Bronchial epithelial cell (primary cell): ENCODE measurements around the gene P2RX1. TPM values are rescaled to one million over a fixed set of nuclear protein-coding genes. Genes with fewer than 3 reads are reported as not detected.
A peak's percentile ranks its signal among the peaks of the same experiment; 100 is the strongest.

Source experiments
- DNase-seq: peaks from one replicate; pipeline ENCODE4 v3.0.0-alpha.2; 2010; ENCODE audit warnings: low read depth
- FAIRE-seq: peaks from 2 replicates; lab custom pipeline; 2011; peaks lifted over from hg19 to GRCh38; lab: Jason Lieb, UNC
- H3K27me3 ChIP-seq: 2 replicates; pipeline ENCODE4 v1.5.1; 2011; ENCODE audit warnings: low read length; ENCODE audit not compliant: control insufficient read depth, insufficient read depth
- H3K36me3 ChIP-seq: 2 replicates; pipeline ENCODE4 v1.5.1; 2011; ENCODE audit warnings: low read length; ENCODE audit not compliant: control insufficient read depth, insufficient read depth
- H3K4me3 ChIP-seq: 2 replicates; pipeline ENCODE4 v1.5.1; 2011; ENCODE audit warnings: mild to moderate bottlenecking, low read depth, low read length, control low read depth
- total RNA-seq: library from RNA; depleted of rRNA; stranded (reverse); fragments of >200 nt; gene quantifications from 2 replicates; pipeline ENCODE4 v1.2.1, GENCODE V29; 2014
- TF ChIP-seq, protein P1 (sequence below): IDR thresholded peaks from 2 replicates; pipeline ENCODE4 v1.5.1; 2011; ENCODE audit warnings: mild to moderate bottlenecking, moderate library complexity, low read length, control low read depth, inconsistent platforms; ENCODE audit not compliant: insufficient read depth, severe bottlenecking

P2RX1 gene
- total RNA-seq, 1 donor from 2014 or later: not detected

DNA sequence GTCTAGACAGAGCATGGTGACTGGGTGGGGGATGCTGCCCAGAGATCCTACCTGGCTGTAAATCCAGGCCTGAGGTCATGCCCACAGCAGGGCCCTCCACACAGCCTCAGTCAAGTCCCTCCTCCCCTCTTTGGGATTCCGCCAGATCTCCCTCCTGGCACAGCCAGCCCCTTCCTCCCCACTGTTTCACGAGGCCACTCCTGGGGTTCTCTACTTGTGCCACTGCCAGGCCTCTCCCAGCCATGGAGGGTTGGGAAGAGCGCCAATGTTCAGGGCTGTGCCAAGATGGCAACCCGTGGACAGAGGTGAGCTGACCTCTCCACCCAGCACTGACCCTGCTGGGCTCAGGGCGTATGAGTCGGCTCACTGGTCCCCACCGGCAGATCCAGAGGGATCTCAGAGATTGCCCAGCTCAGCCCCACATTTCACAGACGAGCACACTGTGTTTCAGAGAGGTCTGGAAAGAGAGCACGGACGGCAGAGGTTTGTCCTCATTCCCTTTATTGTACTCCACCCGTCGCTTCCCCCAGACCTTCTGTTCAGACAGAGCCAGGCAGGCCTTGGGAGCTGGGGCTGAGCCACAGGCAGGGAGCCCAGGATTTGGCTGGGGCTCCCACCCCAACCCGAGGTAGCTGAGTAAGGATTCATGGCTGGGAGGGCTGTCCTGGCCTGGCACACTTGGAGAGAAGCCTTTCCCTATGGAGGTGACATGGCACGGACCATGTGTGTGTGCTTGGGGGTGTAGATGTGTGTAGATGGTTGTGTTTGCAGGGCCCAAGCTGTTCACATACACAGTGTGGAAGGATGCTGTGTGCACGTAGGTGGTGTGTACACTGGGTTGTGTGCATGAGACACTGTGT lies 19.9 kb downstream of the P2RX1 start:
- Histone ChIP-seq H3K27me3 (no peaks in the 10 kb centered on the region), H3K36me3 (no peaks in the 10 kb centered on the region), H3K4me3 (no peak overlapping the region)
- DNase-seq (no peak), FAIRE-seq (peak; percentile 95)
- TF ChIP-seq, protein P1, sequence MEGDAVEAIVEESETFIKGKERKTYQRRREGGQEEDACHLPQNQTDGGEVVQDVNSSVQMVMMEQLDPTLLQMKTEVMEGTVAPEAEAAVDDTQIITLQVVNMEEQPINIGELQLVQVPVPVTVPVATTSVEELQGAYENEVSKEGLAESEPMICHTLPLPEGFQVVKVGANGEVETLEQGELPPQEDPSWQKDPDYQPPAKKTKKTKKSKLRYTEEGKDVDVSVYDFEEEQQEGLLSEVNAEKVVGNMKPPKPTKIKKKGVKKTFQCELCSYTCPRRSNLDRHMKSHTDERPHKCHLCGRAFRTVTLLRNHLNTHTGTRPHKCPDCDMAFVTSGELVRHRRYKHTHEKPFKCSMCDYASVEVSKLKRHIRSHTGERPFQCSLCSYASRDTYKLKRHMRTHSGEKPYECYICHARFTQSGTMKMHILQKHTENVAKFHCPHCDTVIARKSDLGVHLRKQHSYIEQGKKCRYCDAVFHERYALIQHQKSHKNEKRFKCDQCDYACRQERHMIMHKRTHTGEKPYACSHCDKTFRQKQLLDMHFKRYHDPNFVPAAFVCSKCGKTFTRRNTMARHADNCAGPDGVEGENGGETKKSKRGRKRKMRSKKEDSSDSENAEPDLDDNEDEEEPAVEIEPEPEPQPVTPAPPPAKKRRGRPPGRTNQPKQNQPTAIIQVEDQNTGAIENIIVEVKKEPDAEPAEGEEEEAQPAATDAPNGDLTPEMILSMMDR: no peak

DNA sequence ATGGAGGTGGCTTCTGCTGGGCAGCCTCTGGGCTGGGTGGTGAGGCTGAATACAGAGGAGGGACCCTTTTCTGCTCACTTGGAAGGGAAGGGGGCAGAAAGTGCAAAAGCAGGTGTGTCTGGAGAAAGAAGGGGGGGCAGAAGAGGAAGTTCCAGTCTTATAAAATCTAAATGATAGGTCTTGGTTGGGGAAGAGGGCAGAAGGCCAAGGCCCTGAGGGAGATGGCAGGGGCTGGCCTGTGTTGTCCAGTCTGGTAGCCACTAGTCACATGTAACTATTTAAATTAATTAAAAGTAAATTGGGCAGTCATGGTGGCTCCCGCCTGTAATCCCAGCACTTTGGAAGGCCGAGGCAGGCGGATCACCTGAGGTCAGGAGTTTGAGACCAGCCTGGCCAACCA lies 20.9 kb downstream of the P2RX1 start:
- Histone ChIP-seq H3K36me3 (no peaks in the 10 kb centered on the region), H3K4me3 (no peak overlapping the region), H3K27me3 (no peaks in the 10 kb centered on the region)
- DNase-seq (no peak), FAIRE-seq (no peak)
- TF ChIP-seq, protein P1: no peak

DNA sequence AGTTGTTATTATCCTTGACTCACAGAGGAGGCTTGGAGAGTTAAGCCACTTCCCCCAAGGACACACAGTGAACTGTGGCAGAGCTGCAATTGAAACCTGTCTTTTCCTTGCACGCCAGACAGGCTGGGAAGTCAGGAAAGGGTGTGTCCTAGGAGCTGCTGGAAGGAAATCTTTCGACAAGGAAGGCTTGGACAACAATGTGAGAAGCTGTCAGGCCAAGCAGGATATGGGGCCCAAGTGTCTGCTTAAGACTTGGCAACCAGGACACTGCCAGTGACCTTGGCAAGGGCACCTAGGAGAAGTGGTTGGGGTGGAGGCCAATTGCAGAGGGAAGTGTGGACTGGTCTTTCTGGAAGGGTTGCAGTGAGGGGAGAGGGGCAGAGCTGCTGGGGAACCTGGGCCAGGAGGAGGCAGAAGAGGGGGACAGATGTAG lies 21.3 kb downstream of the P2RX1 start:
- Histone ChIP-seq H3K4me3 (no peak overlapping the region), H3K36me3 (no peaks in the 10 kb centered on the region), H3K27me3 (no peaks in the 10 kb centered on the region)
- TF ChIP-seq, protein P1: no peak
- FAIRE-seq (peak; percentile 66), DNase-seq (peak; percentile 74)

DNA sequence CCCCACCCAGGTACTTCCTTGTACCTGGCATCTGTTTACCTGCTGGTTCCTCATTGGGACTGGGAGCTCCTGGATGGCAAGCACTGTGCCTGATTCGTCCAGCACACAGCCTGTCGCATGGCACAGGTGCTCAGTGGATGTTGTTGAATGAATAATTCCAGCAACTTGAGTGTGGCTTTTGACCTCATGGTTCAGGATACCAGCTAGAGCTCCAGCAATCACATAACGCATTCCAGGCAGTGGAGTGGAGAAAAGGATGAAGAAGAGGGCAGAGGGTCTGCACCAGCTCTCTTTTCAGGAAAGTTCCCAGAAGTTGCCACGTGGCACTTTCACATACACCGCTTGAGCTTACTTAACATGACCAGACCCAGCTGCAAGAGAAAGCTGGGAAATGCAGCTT lies 22.1 kb downstream of the P2RX1 start:
- FAIRE-seq: peak; percentile 62
- no peaks in the 10 kb centered on the region for H3K36me3 ChIP-seq
- no peak overlapping the region for H3K4me3 ChIP-seq
- TF ChIP-seq, protein P1: no peak
- no peaks in the 10 kb centered on the region for H3K27me3 ChIP-seq
- no peak for DNase-seq

DNA sequence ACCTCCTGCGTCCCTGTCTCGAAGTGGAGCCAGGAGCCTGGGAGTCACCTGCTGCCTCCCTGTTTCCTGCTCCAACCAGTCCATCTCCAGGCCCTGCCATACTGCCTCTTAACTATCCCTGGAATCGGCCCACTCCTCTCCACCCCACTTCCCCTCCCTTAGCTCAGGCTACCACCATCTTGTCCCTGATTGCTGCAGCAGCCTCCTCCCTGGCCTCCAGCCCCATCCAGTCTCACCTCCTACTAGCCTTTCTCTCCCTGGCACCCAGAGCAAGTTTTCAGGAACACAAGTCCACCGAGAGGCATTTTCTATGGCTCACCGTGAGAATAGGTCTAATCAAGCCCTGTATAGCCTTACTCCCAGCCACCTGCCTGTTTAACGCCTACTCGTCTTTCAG lies 22.5 kb downstream of the P2RX1 start:
- Histone ChIP-seq H3K36me3 (no peaks in the 10 kb centered on the region), H3K27me3 (no peaks in the 10 kb centered on the region), H3K4me3 (no peak overlapping the region)
- DNase-seq: no peak
- no peak for FAIRE-seq
- TF ChIP-seq, protein P1: no peak
